Kidney (tissue), 14 donors: ENCODE data around the gene OR8G1. TPM values are rescaled to one million over a fixed set of nuclear protein-coding genes. Genes with fewer than 3 reads are reported as not detected.

Source experiments
- DNase-seq, 5 donors: peaks; one replicate each; pipeline ENCODE4 v3.0.0-alpha.2; 2013 to 2020
- FAIRE-seq: peaks from 2 replicates; lab custom pipeline; 2012; peaks lifted over from hg19 to GRCh38; lab: Jason Lieb, UNC
- H3K27ac ChIP-seq, 2 donors: one replicate each; pipeline ENCODE4 v1.7.0; 2013; ENCODE audit warnings: low read depth in 2 of 2, low read length in 2 of 2, inconsistent platforms in 1 of 2
- H3K27me3 ChIP-seq: one replicate; pipeline ENCODE4 v1.7.1; 2013; ENCODE audit warnings: low read length, inconsistent platforms; ENCODE audit not compliant: control insufficient read depth, insufficient read depth
- H3K36me3 ChIP-seq, 3 donors: one replicate each; pipeline versions ENCODE4 v1.7.0 to v1.7.1; 2013; ENCODE audit warnings: low read length in 3 of 3, control low read depth in 1 of 3, inconsistent platforms in 1 of 3; ENCODE audit not compliant: insufficient read depth in 3 of 3, control insufficient read depth in 2 of 3
- H3K4me1 ChIP-seq, 3 donors: one replicate each; pipeline versions ENCODE4 v1.7.0 to v1.7.1; 2013; ENCODE audit warnings: low read length in 3 of 3, inconsistent platforms in 1 of 3, low read depth in 1 of 3; ENCODE audit not compliant: control insufficient read depth in 2 of 3, insufficient read depth in 2 of 3
- H3K4me3 ChIP-seq, 3 donors: one replicate each; pipeline versions ENCODE4 v1.7.0 to v1.8.1; 2013; ENCODE audit warnings: low read length in 3 of 3, control low read depth in 1 of 3, inconsistent platforms in 1 of 3
- H3K9ac ChIP-seq, 3 donors: one replicate each; pipeline versions ENCODE4 v1.7.0 to v1.7.1; 2013; ENCODE audit warnings: low read length in 3 of 3, control low read depth in 1 of 3, inconsistent platforms in 1 of 3
- H3K9me3 ChIP-seq, 3 donors: one replicate each; pipeline versions ENCODE4 v1.7.0 to v1.7.1; 2013; ENCODE audit warnings: low read length in 3 of 3, control low read depth in 1 of 3, inconsistent platforms in 1 of 3; ENCODE audit not compliant: control insufficient read depth in 2 of 3, insufficient read depth in 1 of 3
- intact Hi-C: fragments of 100-400 bp; cut with DNase I; formaldehyde crosslinking; loops from one replicate; pipeline ENCODE4 v1.11.1; 2022
- polyA plus RNA-seq: library from polyadenylated mRNA; stranded (reverse); fragments of 350-450 nt; fragmentation: Illumina TruSeq; extraction: RNeasy Lipid Tissue Mini Kit (QIAGEN cat#74804); gene quantifications from one replicate; pipeline ENCODE4 v1.2.3, GENCODE V29; 2014; ENCODE audit warnings: low read depth, low replicate concordance; ENCODE audit not compliant: insufficient read depth
- total RNA-seq: library from RNA; stranded (reverse); fragmentation: NEBNext Ultra II Directional; extraction: Animal tissue kit (Norgen Biotek cat#: 25700); gene quantifications from one replicate; pipeline ENCODE4 v1.2.1, GENCODE V29; 2021
- TF ChIP-seq, protein P1 (sequence below): IDR thresholded peaks from 3 replicates; pipeline ENCODE4 v1.5.1; 2012; ENCODE audit warnings: mild to moderate bottlenecking, moderate library complexity, borderline replicate concordance; ENCODE audit not compliant: insufficient read depth; ENCODE audit errors: extremely low read depth
- donor health status: control.
- donor health status: control.
- donor health status: control.
- donor health status: control.
- donor health status: control.
- donor health status: DM: yes; HTN: yes; CAD: no.
- donor health status: Normal renal cell carcinoma (clear cell type).

The OR8G1 gene
- total and polyA plus RNA-seq, 2 donors from 2014 or later, result not detected

DNA sequence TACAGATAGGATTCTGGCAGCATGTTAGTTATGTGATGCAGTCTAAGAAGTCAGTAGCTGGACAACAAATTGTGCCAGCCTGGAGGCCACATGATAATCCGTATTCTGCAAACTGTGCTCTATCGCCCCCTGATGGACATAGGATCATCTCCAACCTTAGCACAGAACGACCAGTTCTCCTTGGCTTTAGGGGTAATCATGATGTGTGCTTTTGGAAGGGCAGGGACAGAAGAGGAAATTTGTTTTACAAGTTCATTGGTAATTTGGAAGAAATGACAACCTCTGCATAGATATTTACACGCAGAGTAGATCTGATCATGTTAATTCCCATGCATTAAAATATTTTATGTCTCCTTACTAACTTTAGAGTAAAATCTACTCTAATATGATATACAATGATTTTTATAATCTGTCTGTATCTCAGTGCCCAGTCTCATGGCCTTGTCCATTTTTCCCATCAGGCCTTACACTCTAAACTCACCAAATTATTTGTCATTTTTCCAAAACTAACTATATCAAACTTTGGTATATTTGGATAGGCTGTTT is 45.6 kb upstream of the OR8G1 start:
- DNase-seq (peak in 3 of 5 donors; percentile 36 to 63 (median 49)), FAIRE-seq (no peak)
- Histone ChIP-seq H3K4me1 (no peaks in the 10 kb centered on the region), H3K9me3 (no peaks in the 10 kb centered on the region), H3K27ac (no peak overlapping the region), H3K27me3 (no peaks in the 10 kb centered on the region), H3K4me3 (no peak overlapping the region), H3K9ac (no peak overlapping the region), H3K36me3 (no peaks in the 10 kb centered on the region)
- intact Hi-C loops, result no loop called here
- TF ChIP-seq, protein P1, sequence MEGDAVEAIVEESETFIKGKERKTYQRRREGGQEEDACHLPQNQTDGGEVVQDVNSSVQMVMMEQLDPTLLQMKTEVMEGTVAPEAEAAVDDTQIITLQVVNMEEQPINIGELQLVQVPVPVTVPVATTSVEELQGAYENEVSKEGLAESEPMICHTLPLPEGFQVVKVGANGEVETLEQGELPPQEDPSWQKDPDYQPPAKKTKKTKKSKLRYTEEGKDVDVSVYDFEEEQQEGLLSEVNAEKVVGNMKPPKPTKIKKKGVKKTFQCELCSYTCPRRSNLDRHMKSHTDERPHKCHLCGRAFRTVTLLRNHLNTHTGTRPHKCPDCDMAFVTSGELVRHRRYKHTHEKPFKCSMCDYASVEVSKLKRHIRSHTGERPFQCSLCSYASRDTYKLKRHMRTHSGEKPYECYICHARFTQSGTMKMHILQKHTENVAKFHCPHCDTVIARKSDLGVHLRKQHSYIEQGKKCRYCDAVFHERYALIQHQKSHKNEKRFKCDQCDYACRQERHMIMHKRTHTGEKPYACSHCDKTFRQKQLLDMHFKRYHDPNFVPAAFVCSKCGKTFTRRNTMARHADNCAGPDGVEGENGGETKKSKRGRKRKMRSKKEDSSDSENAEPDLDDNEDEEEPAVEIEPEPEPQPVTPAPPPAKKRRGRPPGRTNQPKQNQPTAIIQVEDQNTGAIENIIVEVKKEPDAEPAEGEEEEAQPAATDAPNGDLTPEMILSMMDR, result peak; percentile 50

DNA sequence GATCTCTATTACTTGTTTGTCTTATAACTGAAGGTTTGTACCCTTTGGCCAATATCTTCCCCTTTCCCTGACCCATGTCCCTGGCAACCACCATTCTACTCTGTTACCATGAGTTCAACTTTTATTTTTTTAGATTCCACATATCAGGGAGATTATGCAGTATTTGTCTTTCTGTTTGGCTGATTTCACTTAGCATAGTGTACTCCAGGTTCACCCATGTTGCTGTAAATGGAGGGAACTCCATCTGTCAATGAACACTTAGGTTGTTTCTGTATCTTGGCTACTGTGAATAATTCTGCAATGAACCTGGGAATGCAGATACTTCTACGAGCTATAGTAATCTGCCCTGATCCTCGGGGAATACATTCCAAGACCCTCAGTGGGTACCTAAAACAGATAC is 42.9 kb upstream of the OR8G1 start:
- intact Hi-C loops, result no loop called here
- Histone ChIP-seq H3K4me1 (no peaks in the 10 kb centered on the region), H3K36me3 (no peaks in the 10 kb centered on the region), H3K27me3 (no peaks in the 10 kb centered on the region), H3K27ac (no peak overlapping the region), H3K9ac (no peak overlapping the region), H3K4me3 (no peak overlapping the region), H3K9me3 (no peaks in the 10 kb centered on the region)
- no peak for FAIRE-seq
- TF ChIP-seq, protein P1, result no peak
- no peak for DNase-seq

DNA sequence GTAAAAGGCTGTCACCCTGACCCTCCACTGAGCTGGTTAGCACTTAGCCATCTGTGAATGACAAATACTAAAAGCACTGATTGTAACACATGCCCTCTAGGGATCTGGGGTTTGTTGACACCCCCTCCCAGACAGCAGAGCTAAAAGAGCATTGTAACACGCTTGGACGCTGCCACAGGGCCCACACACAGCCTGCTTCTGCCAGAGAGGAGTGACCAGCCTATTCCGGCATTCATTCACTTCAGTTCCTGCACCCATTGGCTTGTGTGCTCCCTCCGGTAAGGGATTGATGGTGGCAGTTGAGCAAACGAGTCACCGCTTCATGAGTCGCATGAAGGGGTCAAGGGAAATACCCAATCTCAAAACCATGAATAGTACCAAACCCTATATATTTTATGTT is 42.0 kb upstream of the OR8G1 start:
- H3K9me3 ChIP-seq, result no peaks in the 10 kb centered on the region
- H3K4me1 ChIP-seq, result no peaks in the 10 kb centered on the region
- intact Hi-C loops, result no loop called here
- no peaks in the 10 kb centered on the region for H3K36me3 ChIP-seq
- H3K4me3 ChIP-seq, result no peak overlapping the region
- DNase-seq, result no peak
- FAIRE-seq, result no peak
- H3K9ac ChIP-seq, result no peak overlapping the region
- no peaks in the 10 kb centered on the region for H3K27me3 ChIP-seq
- H3K27ac ChIP-seq, result no peak overlapping the region
- TF ChIP-seq, protein P1, result no peak

DNA sequence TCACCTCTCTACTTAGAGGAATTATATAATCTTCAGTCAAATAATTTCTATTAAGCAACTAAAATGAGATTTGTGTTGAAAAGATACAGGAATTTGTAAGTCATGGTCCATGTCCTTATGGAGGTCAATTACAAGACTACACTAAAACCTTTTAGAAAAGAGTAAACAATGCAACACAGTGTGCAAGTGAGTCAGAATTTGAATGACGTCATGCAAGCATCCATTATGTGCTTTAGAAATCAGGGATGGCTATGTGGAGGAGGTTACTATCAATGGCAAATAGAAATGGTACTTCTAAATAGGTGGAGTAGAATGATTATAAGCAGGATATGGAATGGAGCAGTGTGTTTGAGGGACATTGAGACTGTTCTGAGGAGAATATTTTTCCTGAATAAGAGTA is 41.2 kb upstream of the OR8G1 start:
- DNase-seq (no peak), FAIRE-seq (no peak)
- Histone ChIP-seq H3K27ac (no peak overlapping the region), H3K9ac (no peak overlapping the region), H3K27me3 (no peaks in the 10 kb centered on the region), H3K4me1 (no peaks in the 10 kb centered on the region), H3K9me3 (no peaks in the 10 kb centered on the region), H3K36me3 (no peaks in the 10 kb centered on the region), H3K4me3 (no peak overlapping the region)
- intact Hi-C loops, result no loop called here
- TF ChIP-seq, protein P1, result no peak
